ENCODE data around the gene PLCB4.

The PLCB4 gene

DNA sequence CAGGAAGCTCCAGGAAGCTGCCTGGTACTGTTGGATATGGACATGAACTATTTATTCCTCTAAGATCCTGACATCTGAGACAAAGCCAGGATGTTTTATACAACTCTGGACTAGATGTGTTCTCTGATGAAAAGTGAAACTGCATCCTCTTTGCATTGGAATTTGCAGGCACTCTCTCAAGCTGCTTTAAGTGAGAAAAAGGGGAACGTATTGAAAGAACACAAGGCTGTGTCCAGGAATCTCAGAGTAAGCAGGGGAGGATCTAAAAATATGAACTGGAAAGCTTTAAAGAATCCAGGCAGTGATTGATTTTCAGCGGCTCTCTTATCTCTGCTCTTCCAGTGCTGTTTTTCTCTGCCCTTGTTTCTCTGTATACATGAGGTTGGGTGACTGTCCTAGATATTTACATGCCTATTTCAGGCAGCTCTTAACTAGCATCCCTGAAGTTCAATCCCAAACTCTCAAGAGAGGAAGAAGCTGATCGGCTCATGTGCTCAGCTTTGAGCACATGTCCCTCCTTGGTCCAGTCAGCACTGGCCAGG, 193.8 kb downstream of the PLCB4 start:
- in situ Hi-C loops (cut with HindIII; ENCODE audit: low sequenced_read_pairs): no loop called here
- H3K4me3 ChIP-seq (ENCODE audit: low read depth, low read length): no peak overlapping the region
- DNase-seq (ENCODE audit: low read depth): no peak
- TF ChIP-seq, protein P1, sequence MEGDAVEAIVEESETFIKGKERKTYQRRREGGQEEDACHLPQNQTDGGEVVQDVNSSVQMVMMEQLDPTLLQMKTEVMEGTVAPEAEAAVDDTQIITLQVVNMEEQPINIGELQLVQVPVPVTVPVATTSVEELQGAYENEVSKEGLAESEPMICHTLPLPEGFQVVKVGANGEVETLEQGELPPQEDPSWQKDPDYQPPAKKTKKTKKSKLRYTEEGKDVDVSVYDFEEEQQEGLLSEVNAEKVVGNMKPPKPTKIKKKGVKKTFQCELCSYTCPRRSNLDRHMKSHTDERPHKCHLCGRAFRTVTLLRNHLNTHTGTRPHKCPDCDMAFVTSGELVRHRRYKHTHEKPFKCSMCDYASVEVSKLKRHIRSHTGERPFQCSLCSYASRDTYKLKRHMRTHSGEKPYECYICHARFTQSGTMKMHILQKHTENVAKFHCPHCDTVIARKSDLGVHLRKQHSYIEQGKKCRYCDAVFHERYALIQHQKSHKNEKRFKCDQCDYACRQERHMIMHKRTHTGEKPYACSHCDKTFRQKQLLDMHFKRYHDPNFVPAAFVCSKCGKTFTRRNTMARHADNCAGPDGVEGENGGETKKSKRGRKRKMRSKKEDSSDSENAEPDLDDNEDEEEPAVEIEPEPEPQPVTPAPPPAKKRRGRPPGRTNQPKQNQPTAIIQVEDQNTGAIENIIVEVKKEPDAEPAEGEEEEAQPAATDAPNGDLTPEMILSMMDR (IDR thresholded peaks at IDR 0.05; ENCODE audit: low read depth, low read length, missing control alignments): no peak

GRCh38 chr20:9269280-9269971, 200.5 kb downstream of the PLCB4 start:
- no peak overlapping the region for H3K4me3 ChIP-seq (ENCODE audit: low read depth, low read length)
- in situ Hi-C loops (cut with HindIII; ENCODE audit: low sequenced_read_pairs): no loop called here
- no peak for DNase-seq (ENCODE audit: low read depth)
- TF ChIP-seq, protein P1 (IDR thresholded peaks at IDR 0.05; ENCODE audit: low read depth, low read length, missing control alignments): no peak

- in situ Hi-C loops (cut with HindIII; ENCODE audit: low sequenced_read_pairs): no loop called here
- TF ChIP-seq, protein P1 (IDR thresholded peaks at IDR 0.05; ENCODE audit: low read depth, low read length, missing control alignments): no peak
- DNase-seq (ENCODE audit: low read depth): no peak
- H3K4me3 ChIP-seq (ENCODE audit: low read depth, low read length): no peak overlapping the region
These were observed 201.9 kb downstream of the PLCB4 start for GRCh38 chr20:9270831-9271230.

DNA sequence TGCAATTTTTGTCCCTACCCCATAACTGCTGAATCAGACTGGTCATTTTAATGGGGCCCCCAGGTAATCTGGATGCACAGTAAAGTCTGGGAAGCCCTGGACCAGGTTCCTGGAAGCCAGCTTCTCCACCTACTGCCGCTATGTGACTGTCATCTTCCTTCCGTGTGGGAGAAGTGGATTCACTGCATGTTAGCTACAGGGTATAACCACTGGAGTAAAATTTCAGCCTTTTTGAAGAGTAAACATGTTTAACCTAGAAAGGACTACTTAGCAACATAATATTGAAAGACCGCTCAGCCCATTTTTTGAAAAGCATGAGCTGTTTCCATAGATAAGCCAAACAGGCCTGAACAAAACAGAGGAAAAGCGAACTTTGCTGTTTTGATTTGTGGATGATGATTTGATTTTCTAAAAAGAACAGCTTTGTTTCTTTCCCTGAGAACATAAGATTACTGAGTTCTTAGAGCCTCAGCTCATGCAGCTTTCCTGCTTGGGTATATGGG, 208.1 kb downstream of the PLCB4 start:
- no peak overlapping the region for H3K4me3 ChIP-seq (ENCODE audit: low read depth, low read length)
- TF ChIP-seq, protein P1 (IDR thresholded peaks at IDR 0.05; ENCODE audit: low read depth, low read length, missing control alignments): no peak
- DNase-seq (ENCODE audit: low read depth): no peak
- in situ Hi-C loops (cut with HindIII; ENCODE audit: low sequenced_read_pairs): no loop called here

- TF ChIP-seq, protein P1 (IDR thresholded peaks at IDR 0.05; ENCODE audit: low read depth, low read length, missing control alignments): no peak
- H3K4me3 ChIP-seq (ENCODE audit: low read depth, low read length): no peak overlapping the region
- in situ Hi-C loops (cut with HindIII; ENCODE audit: low sequenced_read_pairs): no loop called here
- DNase-seq (ENCODE audit: low read depth): no peak
These were observed 211.1 kb downstream of the PLCB4 start for GRCh38 chr20:9279918-9280401.

DNA sequence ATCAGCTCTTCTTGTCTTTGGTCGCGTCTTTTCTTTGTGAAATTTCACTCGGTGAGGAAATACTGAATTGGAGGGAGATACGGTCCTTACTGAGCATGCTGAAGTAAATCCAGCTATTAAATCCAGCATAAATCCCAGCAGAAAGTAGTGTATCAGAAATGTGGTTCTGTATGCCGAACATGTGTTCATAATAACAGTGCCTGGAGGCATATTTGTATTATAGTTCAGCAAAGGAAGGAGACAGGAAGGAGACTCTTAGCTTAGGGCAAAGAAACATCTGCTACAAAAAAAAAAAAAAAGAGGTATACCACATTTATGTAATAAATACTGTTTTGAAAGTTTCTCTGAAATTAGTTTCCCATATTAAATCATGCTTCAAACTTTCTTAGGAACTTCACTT, 211.8 kb downstream of the PLCB4 start:
- in situ Hi-C loops (cut with HindIII; ENCODE audit: low sequenced_read_pairs): no loop called here
- TF ChIP-seq, protein P1 (IDR thresholded peaks at IDR 0.05; ENCODE audit: low read depth, low read length, missing control alignments): no peak
- H3K4me3 ChIP-seq (ENCODE audit: low read depth, low read length): no peak overlapping the region
- no peak for DNase-seq (ENCODE audit: low read depth)

All from astrocyte of the cerebellum (primary cell).